Esophagus (tissue), 2 donors: Measurements from ENCODE around the gene BMPR1A. TPM values are rescaled to one million over a fixed set of nuclear protein-coding genes. Genes with fewer than 3 reads are reported as not detected.
A peak's percentile ranks its signal among the peaks of the same experiment; 100 is the strongest.
"Not testable (repeated sequence)": the region's sequence is repeated elsewhere in the genome, so short reads cannot be mapped to it uniquely, and the experiment has no call there.

Experiments
- H3K27ac ChIP-seq, 2 donors: one replicate each; pipeline ENCODE4 v1.5.1; 2013; ENCODE audit warnings: low read depth in 2 of 2, mild to moderate bottlenecking in 2 of 2, inconsistent platforms in 1 of 2, low read length in 1 of 2, moderate library complexity in 1 of 2
- H3K27me3 ChIP-seq, 2 donors: one replicate each; pipeline ENCODE4 v1.6.1; 2013; ENCODE audit warnings: low read length in 2 of 2, control low read depth in 1 of 2, mild to moderate bottlenecking in 1 of 2; ENCODE audit not compliant: insufficient read depth in 2 of 2, control insufficient read depth in 1 of 2
- H3K36me3 ChIP-seq, 2 donors: one replicate each; pipeline ENCODE4 v1.6.1; 2013; ENCODE audit warnings: low read length in 1 of 2; ENCODE audit not compliant: control insufficient read depth in 2 of 2, insufficient read depth in 2 of 2
- H3K4me1 ChIP-seq, 2 donors: one replicate each; pipeline ENCODE4 v1.6.1; 2013; ENCODE audit warnings: low read length in 1 of 2; ENCODE audit not compliant: control insufficient read depth in 2 of 2, insufficient read depth in 2 of 2
- H3K4me3 ChIP-seq, 2 donors: one replicate each; pipeline ENCODE4 v1.5.1; 2013; ENCODE audit warnings: low read length in 2 of 2, mild to moderate bottlenecking in 2 of 2, low read depth in 1 of 2, moderate library complexity in 1 of 2
- H3K9me3 ChIP-seq, 2 donors: one replicate each; pipeline ENCODE4 v1.6.1; 2013; ENCODE audit warnings: mild to moderate bottlenecking in 2 of 2, low read depth in 1 of 2, low read length in 1 of 2, moderate library complexity in 1 of 2; ENCODE audit not compliant: control insufficient read depth in 2 of 2, insufficient read depth in 1 of 2
- WGBS, 2 donors: extraction: QIAGEN DNeasy Blood & Tissue Kit; methylation state at CpG; one replicate each; pipeline ENCODE4 v1.1.7; 2013; 5-methylcytosine and 5-hydroxymethylcytosine counted together
- polyA plus RNA-seq, 2 donors: library from polyadenylated mRNA; stranded (reverse); fragments of 200-250 nt; gene quantifications; one replicate each; pipeline ENCODE4 v1.2.3, GENCODE V29; 2013
- donor health status: healthy with polysubstance abuse.
- donor health status: Bipolar disorder and iron deficiency.

Gene BMPR1A
- polyA plus RNA-seq, 2 donors, result 2.5 to 6.8 TPM

GRCh38 chr10:86727470-86727869 is 28.9 kb upstream of the BMPR1A start:
- Histone ChIP-seq H3K27ac (no peak overlapping the region), H3K36me3 (no peaks in the 10 kb centered on the region), H3K27me3 (no peaks in the 10 kb centered on the region), H3K4me3 (no peak overlapping the region), H3K9me3 (no peaks in the 10 kb centered on the region), H3K4me1 (no peaks in the 10 kb centered on the region)
- WGBS, 2 donors, result 78 to 81% methylated on average over 6 of the region's 6 CpGs

GRCh38 chr10:86728056-86728455 is 28.4 kb upstream of the BMPR1A start:
- 78 to 88% methylated on average over 3 of the region's 3 CpGs for WGBS, 2 donors
- Histone ChIP-seq H3K9me3 (no peaks in the 10 kb centered on the region), H3K36me3 (no peaks in the 10 kb centered on the region), H3K4me1 (no peaks in the 10 kb centered on the region), H3K4me3 (no peak overlapping the region), H3K27ac (no peak overlapping the region), H3K27me3 (no peaks in the 10 kb centered on the region)

GRCh38 chr10:86729677-86730076 is 26.7 kb upstream of the BMPR1A start:
- WGBS, 2 donors, result 79 to 81% methylated on average over 1 of the region's 1 CpG
- no peaks in the 10 kb centered on the region for H3K27me3 ChIP-seq
- H3K36me3 ChIP-seq, result no peaks in the 10 kb centered on the region
- H3K27ac ChIP-seq, result peak overlapping the region in 1 of 2 donors; percentile 45
- H3K4me3 ChIP-seq, result no peak overlapping the region
- H3K9me3 ChIP-seq, result no peaks in the 10 kb centered on the region
- H3K4me1 ChIP-seq, result no peaks in the 10 kb centered on the region

- no peaks in the 10 kb centered on the region for H3K4me1 ChIP-seq
- H3K36me3 ChIP-seq, result no peaks in the 10 kb centered on the region
- peak overlapping the region in 1 of 2 donors; percentile 45 for H3K27ac ChIP-seq
- H3K27me3 ChIP-seq, result no peaks in the 10 kb centered on the region
- H3K4me3 ChIP-seq, result no peak overlapping the region
- WGBS, 2 donors, result 77 to 83% methylated on average over 1 of the region's 1 CpG
- H3K9me3 ChIP-seq, result no peaks in the 10 kb centered on the region
These were observed 26.2 kb upstream of the BMPR1A start for GRCh38 chr10:86730227-86730626.

- Histone ChIP-seq H3K4me3 (no peak overlapping the region), H3K27ac (peak overlapping the region; percentile 47 to 82), H3K9me3 (no peaks in the 10 kb centered on the region), H3K4me1 (no peaks in the 10 kb centered on the region), H3K27me3 (no peaks in the 10 kb centered on the region), H3K36me3 (no peaks in the 10 kb centered on the region)
- WGBS, 2 donors, result 71 to 75% methylated on average over 13 of the region's 13 CpGs
These were observed 23.6 kb upstream of the BMPR1A start for GRCh38 chr10:86732771-86733170.

- H3K27ac ChIP-seq, result peak overlapping the region in 1 of 2 donors; percentile 81
- H3K4me3 ChIP-seq, result no peak overlapping the region
- no peaks in the 10 kb centered on the region for H3K36me3 ChIP-seq
- no peaks in the 10 kb centered on the region for H3K27me3 ChIP-seq
- 68 to 77% methylated on average over 8 of the region's 8 CpGs for WGBS, 2 donors
- no peaks in the 10 kb centered on the region for H3K9me3 ChIP-seq
- no peaks in the 10 kb centered on the region for H3K4me1 ChIP-seq
These were observed 23.2 kb upstream of the BMPR1A start for GRCh38 chr10:86733260-86733671.

- Histone ChIP-seq H3K27ac (peak overlapping the region; percentile 47 to 90), H3K27me3 (no peaks in the 10 kb centered on the region), H3K36me3 (no peaks in the 10 kb centered on the region), H3K4me1 (no peaks in the 10 kb centered on the region), H3K9me3 (no peaks in the 10 kb centered on the region), H3K4me3 (no peak overlapping the region)
- 53 to 59% methylated on average over 4 of the region's 4 CpGs for WGBS, 2 donors
These were observed 22.0 kb upstream of the BMPR1A start for GRCh38 chr10:86734207-86734988.

- not testable (repeated sequence) for H3K27me3 ChIP-seq, H3K4me3 ChIP-seq, H3K9me3 ChIP-seq, H3K36me3 ChIP-seq, H3K4me1 ChIP-seq
- H3K27ac ChIP-seq, result peak overlapping the region in 1 of 2 donors; percentile 24
- 88 to 90% methylated on average over 4 of the region's 4 CpGs for WGBS, 2 donors
These were observed 21.1 kb upstream of the BMPR1A start for GRCh38 chr10:86735278-86735677.

GRCh38 chr10:86742230-86742629 is 14.2 kb upstream of the BMPR1A start:
- 81 to 91% methylated on average over 1 of the region's 1 CpG for WGBS, 2 donors
- Histone ChIP-seq H3K36me3 (no peaks in the 10 kb centered on the region), H3K27ac (no peak overlapping the region), H3K4me1 (no peaks in the 10 kb centered on the region), H3K9me3 (no peaks in the 10 kb centered on the region), H3K27me3 (no peaks in the 10 kb centered on the region), H3K4me3 (no peak overlapping the region)
